Measurements from ENCODE around the gene FAHD1.

DNA sequence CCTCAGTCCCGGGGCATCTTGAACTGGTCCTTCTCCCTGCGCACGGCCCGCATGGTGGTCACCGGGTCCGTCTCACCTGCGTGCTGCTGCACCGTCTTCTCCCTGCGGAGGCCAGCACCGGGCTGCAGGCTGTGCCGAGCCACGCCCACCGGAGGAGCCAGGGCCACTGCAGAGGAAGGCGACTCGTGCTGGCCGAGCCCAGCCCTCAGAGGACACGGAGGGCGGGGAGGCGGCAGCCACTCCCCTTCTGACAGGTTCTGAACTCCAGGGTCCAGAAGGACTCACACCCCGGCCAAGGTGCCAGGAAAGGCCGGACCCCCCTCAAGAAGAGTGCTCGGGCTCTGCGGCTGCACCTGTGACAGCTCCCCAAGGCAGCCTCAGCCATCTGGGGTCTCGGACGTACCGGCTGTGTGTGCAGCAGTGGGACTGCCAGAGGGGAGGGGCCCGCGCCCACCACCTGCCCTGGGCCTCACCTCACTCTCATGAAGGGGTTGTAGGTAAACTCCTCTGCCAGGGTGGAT is 17.7 kb upstream of the FAHD1 start:
- TF ChIP-seq, protein P1, sequence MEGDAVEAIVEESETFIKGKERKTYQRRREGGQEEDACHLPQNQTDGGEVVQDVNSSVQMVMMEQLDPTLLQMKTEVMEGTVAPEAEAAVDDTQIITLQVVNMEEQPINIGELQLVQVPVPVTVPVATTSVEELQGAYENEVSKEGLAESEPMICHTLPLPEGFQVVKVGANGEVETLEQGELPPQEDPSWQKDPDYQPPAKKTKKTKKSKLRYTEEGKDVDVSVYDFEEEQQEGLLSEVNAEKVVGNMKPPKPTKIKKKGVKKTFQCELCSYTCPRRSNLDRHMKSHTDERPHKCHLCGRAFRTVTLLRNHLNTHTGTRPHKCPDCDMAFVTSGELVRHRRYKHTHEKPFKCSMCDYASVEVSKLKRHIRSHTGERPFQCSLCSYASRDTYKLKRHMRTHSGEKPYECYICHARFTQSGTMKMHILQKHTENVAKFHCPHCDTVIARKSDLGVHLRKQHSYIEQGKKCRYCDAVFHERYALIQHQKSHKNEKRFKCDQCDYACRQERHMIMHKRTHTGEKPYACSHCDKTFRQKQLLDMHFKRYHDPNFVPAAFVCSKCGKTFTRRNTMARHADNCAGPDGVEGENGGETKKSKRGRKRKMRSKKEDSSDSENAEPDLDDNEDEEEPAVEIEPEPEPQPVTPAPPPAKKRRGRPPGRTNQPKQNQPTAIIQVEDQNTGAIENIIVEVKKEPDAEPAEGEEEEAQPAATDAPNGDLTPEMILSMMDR (IDR thresholded peaks at IDR 0.05), result no peak
- TF ChIP-seq POLR2A (IDR thresholded peaks at IDR 0.05), result no peak
